ENCODE measurements around the gene SLC39A9. TPM values are rescaled to one million over a fixed set of nuclear protein-coding genes. Genes with fewer than 3 reads are reported as not detected.

The SLC39A9 gene
- 10 to 100 TPM; 43.9 to 61.1 TPM for total RNA-seq

DNA sequence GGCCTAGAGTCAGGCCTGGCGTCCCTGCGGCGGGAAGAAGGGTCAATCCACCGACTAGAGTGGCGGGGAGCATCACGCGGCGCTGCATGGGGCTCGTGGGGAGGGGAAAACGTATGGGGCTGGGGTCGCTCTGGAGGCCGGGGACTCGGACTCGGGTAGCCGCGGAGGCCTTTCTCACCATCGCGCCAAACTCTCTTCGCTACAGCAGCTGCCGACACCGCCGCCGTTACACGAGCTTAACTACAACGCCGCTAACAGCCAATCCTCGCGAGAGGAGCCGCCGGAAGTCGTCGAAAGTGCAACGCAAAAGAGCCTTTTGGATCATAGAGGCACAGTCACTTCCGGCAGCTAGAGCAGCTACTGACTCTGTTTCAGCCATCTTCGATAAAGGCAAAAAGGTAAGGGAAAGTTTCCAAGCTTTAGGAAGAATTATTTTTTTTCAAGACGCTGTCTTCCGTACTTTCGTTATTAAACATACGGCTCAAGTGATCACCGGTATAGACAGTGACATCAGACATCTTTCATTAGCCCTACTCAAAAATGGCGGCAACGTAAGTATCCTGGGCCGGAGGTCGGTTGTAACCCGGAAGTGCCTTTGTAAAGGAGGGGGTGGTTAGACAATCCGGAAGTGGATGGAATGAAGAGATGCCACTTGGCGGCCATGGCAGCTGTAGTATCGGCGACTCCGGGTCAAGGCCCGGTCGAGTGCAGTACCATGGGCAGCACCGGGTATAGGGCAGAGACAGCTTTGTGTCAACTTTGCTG, at the start of gene SLC39A9, which contains the start of gene ERH:
TSS of gene SLC39A9 (plus strand) at position 640 of the 765 bp plus-strand sequence. CDS start 678 bp downstream, outside the sequence.
TSS of gene ERH (minus strand) at position 247 of the 765 bp plus-strand sequence. CDS start at position 181, 66 bp downstream.
- Mint-ChIP-seq H3K27ac (peak within 1 kb of the TSS; percentile 97), H3K4me1 (peaks cover 26% of the 10 kb centered on the region), H3K27me3 (no peaks in the 10 kb centered on the region), H3K4me3 (peak within 1 kb of the TSS; percentile 89), H3K9me3 (no peaks in the 10 kb centered on the region), H3K36me3 (ENCODE audit: low read depth) (peaks cover 73% of the 10 kb centered on the region)
- ATAC-seq (replicated peaks) = peak; percentile 91

DNA sequence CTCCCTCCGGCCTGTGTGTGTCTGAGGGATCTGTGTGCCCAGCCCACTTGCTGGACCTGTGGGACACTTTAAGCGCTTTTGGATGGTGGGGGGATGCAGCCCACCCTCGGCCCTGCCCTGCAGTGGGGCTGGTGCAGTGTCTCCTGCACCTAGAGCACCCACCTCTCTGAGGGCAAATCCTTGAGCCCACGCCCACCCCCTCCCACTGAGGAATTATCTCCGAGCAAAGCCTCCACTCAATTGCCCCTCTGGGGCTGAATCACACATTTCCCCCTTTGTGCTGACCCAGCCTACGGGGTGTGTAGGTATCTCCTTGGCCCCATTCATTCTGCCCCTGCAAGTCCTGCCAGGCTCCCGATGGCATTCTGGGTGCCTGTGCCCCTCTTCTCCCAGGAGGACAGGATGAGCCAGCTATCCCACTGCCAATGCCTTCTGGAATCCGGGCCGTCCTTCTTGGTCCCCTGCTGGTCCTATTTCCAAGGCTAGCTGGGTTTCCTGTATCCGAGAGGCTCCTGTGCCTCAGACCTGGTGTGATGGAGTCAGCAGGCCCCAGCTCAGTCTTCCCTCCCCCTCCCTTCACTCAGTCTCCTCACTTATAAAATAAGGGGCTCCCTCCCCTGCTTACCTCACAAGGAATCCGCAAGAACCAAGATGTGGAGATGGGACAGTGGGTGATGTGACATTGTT, 49.3 kb upstream of the SLC39A9 start:
- ATAC-seq (replicated peaks) = no peak
- Mint-ChIP-seq H3K27ac (no peak overlapping the region), H3K36me3 (ENCODE audit: low read depth) (no peaks in the 10 kb centered on the region), H3K9me3 (no peaks in the 10 kb centered on the region), H3K27me3 (peaks cover 3% of the 10 kb centered on the region), H3K4me3 (no peak overlapping the region), H3K4me1 (peaks cover 6% of the 10 kb centered on the region)

DNA sequence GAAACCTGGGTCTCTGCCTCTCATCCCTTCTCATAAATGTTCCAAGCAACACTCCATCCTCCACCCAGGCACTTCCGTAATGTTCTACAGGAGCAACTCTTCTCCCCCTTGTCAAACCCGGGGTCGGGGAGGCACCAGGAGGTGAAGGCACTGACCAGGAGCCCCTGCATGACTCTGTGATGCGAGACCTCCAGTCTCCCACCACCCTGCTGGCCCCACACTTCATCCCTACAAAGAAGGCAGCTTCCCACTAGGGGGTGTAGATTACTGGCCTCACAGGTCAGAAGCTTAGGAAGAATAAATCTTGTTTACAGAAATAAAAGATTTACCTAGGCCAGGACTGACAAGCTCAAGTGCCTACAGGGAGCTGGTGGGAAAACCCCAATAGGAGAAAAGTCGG, 47.6 kb upstream of the SLC39A9 start:
- Mint-ChIP-seq H3K9me3 (no peaks in the 10 kb centered on the region), H3K4me3 (no peak overlapping the region), H3K27me3 (no peaks in the 10 kb centered on the region), H3K27ac (no peak overlapping the region), H3K36me3 (ENCODE audit: low read depth) (no peaks in the 10 kb centered on the region), H3K4me1 (peaks cover 16% of the 10 kb centered on the region)
- no peak for ATAC-seq (replicated peaks)

DNA sequence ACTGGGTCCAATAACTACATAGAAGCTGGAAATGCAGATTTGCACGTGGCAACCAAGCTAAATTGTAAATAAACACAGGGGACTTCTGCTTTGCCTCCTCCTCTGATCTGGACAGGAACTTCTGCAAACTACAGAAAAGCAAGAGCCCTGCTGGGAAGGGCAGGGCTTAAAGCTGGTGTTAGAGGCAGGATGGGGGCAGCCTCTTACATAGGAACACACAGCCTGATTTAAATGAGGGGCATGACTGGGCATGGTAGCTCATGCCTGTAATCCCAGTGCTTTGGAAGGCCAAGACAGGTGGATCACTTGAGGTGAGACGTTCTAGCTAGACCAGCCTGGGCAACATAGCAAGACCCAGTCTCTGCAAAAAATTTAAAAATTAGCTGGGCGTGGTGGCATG, 47.1 kb upstream of the SLC39A9 start:
- Mint-ChIP-seq H3K9me3 (no peaks in the 10 kb centered on the region), H3K4me3 (no peak overlapping the region), H3K36me3 (ENCODE audit: low read depth) (no peaks in the 10 kb centered on the region), H3K27ac (no peak overlapping the region), H3K27me3 (no peaks in the 10 kb centered on the region), H3K4me1 (peaks cover 16% of the 10 kb centered on the region)
- ATAC-seq (replicated peaks) = no peak

- Mint-ChIP-seq H3K27me3 (no peaks in the 10 kb centered on the region), H3K9me3 (no peaks in the 10 kb centered on the region), H3K27ac (no peak overlapping the region), H3K4me3 (no peak overlapping the region), H3K36me3 (ENCODE audit: low read depth) (no peaks in the 10 kb centered on the region), H3K4me1 (peaks cover 16% of the 10 kb centered on the region)
- no peak for ATAC-seq (replicated peaks)
Observed at GRCh38 chr14:69351911-69352310, 46.6 kb upstream of the SLC39A9 start.

GRCh38 chr14:69353168-69353567, 45.3 kb upstream of the SLC39A9 start:
- Mint-ChIP-seq H3K4me1 (peaks cover 16% of the 10 kb centered on the region), H3K27ac (peak overlapping the region; percentile 93), H3K27me3 (no peaks in the 10 kb centered on the region), H3K36me3 (ENCODE audit: low read depth) (no peaks in the 10 kb centered on the region), H3K4me3 (no peak overlapping the region), H3K9me3 (no peaks in the 10 kb centered on the region)
- ATAC-seq (replicated peaks) = no peak

GRCh38 chr14:69354383-69355153, 43.9 kb upstream of the SLC39A9 start:
- H3K27ac Mint-ChIP-seq = peak overlapping the region; percentile 93
- H3K4me3 Mint-ChIP-seq = peak overlapping the region; percentile 82
- H3K9me3 Mint-ChIP-seq = no peaks in the 10 kb centered on the region
- peaks cover 25% of the 10 kb centered on the region for H3K4me1 Mint-ChIP-seq
- H3K36me3 Mint-ChIP-seq (ENCODE audit: low read depth) = no peaks in the 10 kb centered on the region
- no peaks in the 10 kb centered on the region for H3K27me3 Mint-ChIP-seq
- ATAC-seq (replicated peaks) = peak; percentile 70

DNA sequence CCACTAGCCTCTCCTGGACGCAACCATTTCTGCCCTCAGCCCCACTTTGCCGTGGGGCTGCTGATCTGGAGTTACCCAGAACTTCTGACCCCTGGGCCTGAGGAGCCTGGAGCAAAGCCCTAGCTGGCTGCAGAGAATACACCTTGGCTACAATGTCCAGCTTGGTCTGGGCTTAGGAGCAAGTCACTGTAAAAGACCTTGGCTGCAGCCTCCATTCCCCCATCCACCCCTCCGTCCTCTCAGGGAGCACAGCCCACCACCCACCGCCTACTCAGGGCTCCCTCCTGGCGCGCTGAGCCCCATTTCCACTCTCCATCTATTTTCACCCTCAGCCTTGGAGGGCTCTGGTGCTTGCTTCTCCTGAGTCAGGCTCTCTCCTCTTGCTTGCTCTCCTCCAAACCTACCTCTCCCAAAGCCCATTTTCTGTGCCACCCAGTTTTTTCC, 43.3 kb upstream of the SLC39A9 start:
- Mint-ChIP-seq H3K27me3 (no peaks in the 10 kb centered on the region), H3K36me3 (ENCODE audit: low read depth) (no peaks in the 10 kb centered on the region), H3K27ac (peak overlapping the region; percentile 93), H3K4me1 (peaks cover 25% of the 10 kb centered on the region), H3K9me3 (no peaks in the 10 kb centered on the region), H3K4me3 (peak overlapping the region; percentile 82)
- ATAC-seq (replicated peaks) = no peak

- peaks cover 25% of the 10 kb centered on the region for H3K4me1 Mint-ChIP-seq
- ATAC-seq (replicated peaks) = no peak
- peak overlapping the region; percentile 93 for H3K27ac Mint-ChIP-seq
Observed at GRCh38 chr14:69355607-69356281, 42.7 kb upstream of the SLC39A9 start.

GRCh38 chr14:69356903-69357543, 41.5 kb upstream of the SLC39A9 start:
- Mint-ChIP-seq H3K4me1 (peaks cover 25% of the 10 kb centered on the region), H3K4me3 (no peak overlapping the region), H3K27me3 (no peaks in the 10 kb centered on the region), H3K27ac (no peak overlapping the region), H3K36me3 (ENCODE audit: low read depth) (no peaks in the 10 kb centered on the region), H3K9me3 (no peaks in the 10 kb centered on the region)
- no peak for ATAC-seq (replicated peaks)

More at GRCh38 chr14:69355607-69356281, 42.7 kb upstream of the SLC39A9 start:
- H3K36me3 Mint-ChIP-seq (ENCODE audit: low read depth) = no peaks in the 10 kb centered on the region
- H3K4me3 Mint-ChIP-seq = peak overlapping the region; percentile 82
- no peaks in the 10 kb centered on the region for H3K9me3 Mint-ChIP-seq
- no peaks in the 10 kb centered on the region for H3K27me3 Mint-ChIP-seq

DNA sequence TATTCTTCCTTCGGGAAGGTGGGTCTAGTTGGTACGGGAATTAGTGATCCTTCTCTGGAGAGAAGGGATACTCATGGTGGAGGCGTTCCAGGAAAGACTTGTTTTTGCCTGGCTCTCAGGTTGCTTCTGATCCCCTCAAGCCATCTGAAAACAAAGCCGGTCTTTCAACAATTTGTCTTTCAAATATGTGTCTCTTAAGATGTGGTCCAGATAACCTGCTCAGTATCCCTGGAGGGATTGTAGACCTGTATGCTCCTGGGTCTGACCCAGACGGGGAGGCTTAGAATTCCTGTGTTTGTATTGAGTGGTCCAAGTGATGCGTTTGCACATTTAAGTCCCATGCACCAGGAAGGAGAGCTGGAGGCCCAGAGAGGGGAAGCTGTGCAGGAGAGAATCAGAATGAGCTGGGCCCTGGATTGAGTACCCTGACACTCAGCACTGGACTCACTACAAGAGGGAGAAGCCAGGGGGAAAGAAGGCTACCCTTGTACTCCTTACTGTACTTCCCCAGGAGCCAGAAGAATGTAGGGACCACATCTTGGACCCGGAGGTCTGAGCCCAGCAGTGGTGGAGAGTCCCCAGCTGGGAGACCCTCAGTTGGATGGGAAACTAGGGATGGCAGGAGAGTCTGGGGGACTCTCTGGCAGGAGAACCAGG, 40.8 kb upstream of the SLC39A9 start:
- ATAC-seq (replicated peaks) = no peak
- Mint-ChIP-seq H3K27me3 (no peaks in the 10 kb centered on the region), H3K4me1 (peaks cover 25% of the 10 kb centered on the region), H3K9me3 (no peaks in the 10 kb centered on the region), H3K27ac (peak overlapping the region; percentile 42), H3K4me3 (peak overlapping the region; percentile 41), H3K36me3 (ENCODE audit: low read depth) (no peaks in the 10 kb centered on the region)

GRCh38 chr14:69358233-69358963, 40.1 kb upstream of the SLC39A9 start:
- Mint-ChIP-seq H3K36me3 (ENCODE audit: low read depth) (no peaks in the 10 kb centered on the region), H3K27ac (peak overlapping the region; percentile 42), H3K4me1 (peaks cover 25% of the 10 kb centered on the region), H3K4me3 (peak overlapping the region; percentile 41), H3K9me3 (no peaks in the 10 kb centered on the region), H3K27me3 (no peaks in the 10 kb centered on the region)
- peak; percentile 91 for ATAC-seq (replicated peaks)

DNA sequence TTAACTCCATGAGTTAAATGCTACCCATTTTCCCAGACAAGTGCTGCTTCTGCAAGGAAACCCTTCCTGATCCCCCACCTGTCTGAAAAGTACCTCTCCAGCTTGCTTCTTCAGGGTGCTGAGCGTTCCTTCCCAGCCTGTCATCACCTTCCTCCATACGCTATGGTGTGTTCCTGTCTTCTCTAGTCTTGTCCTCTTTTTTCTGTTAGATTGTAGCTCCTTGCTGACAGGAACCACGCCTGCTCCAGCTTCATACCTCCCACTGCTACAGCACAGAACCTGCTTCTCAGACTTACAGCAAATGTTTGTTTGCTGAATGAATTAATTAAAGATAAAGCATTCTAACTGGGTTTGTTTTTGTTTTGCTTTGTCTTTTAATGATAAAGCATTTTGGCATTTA, 39.5 kb upstream of the SLC39A9 start:
- no peaks in the 10 kb centered on the region for H3K27me3 Mint-ChIP-seq
- H3K36me3 Mint-ChIP-seq (ENCODE audit: low read depth) = no peaks in the 10 kb centered on the region
- ATAC-seq (replicated peaks) = no peak
- peak overlapping the region; percentile 42 for H3K27ac Mint-ChIP-seq
- peaks cover 22% of the 10 kb centered on the region for H3K4me1 Mint-ChIP-seq
- H3K4me3 Mint-ChIP-seq = peak overlapping the region; percentile 41
- H3K9me3 Mint-ChIP-seq = no peaks in the 10 kb centered on the region

Data from activated T-helper 17 cell treated with anti-CD3 and anti-CD28 coated beads, Interleukin-2, amount 50 U/mL, for 72 hours (primary cell).